Thoracic aorta (tissue), 2 donors: ENCODE data around the gene RIPOR2. TPM values are rescaled to one million over a fixed set of nuclear protein-coding genes. Genes with fewer than 3 reads are reported as not detected.

Experiments used
- ATAC-seq: fragments of 150-250 bp; one replicate; pipeline ENCODE4 v1.8.0; 2017; ENCODE audit warnings: low read depth; ENCODE audit not compliant: insufficient number of reproducible peaks, low FRiP score
- DNase-seq: peaks from one replicate; pipeline ENCODE4 v3.0.0-alpha.2; 2020; ENCODE audit warnings: low spot score
- H3K27ac ChIP-seq, 2 donors: fragments of 200-600 bp; sonication (generic); 1 replicate in 1 of 2; 2 replicates in 1 of 2; pipeline ENCODE4 v1.5.1; 2016; ENCODE audit warnings: mild to moderate bottlenecking in 2 of 2, moderate library complexity in 2 of 2
- H3K27me3 ChIP-seq: fragments of 200-600 bp; sonication (generic); replicated peaks from 2 replicates; pipeline ENCODE4 v1.6.0; 2016; ENCODE audit warnings: mild to moderate bottlenecking; ENCODE audit not compliant: insufficient read depth
- H3K36me3 ChIP-seq: fragments of 200-600 bp; sonication (generic); one replicate; pipeline ENCODE4 v1.5.1; 2016
- H3K4me1 ChIP-seq, 2 donors: fragments of 200-600 bp; sonication (generic); 1 replicate in 1 of 2; 2 replicates in 1 of 2; pipeline versions ENCODE4 v1.5.1 to v1.6.0; 2016; ENCODE audit warnings: low read depth in 2 of 2, mild to moderate bottlenecking in 1 of 2; ENCODE audit not compliant: control insufficient read depth in 1 of 2
- H3K4me3 ChIP-seq: fragments of 200-600 bp; sonication (generic); 2 replicates; pipeline ENCODE4 v1.5.1; 2016; ENCODE audit warnings: mild to moderate bottlenecking
- H3K9me3 ChIP-seq: fragments of 200-600 bp; sonication (generic); 2 replicates; pipeline ENCODE4 v1.5.1; 2016
- CTCF ChIP-seq: fragments of 200-600 bp; sonication (generic); IDR thresholded peaks from one replicate; pipeline ENCODE4 v1.5.1; 2019; ENCODE audit warnings: antibody characterized with exemption
- total RNA-seq, 2 donors: library from RNA; depleted of rRNA; stranded (reverse); fragments of >200 nt; gene quantifications; one replicate each; pipeline versions ENCODE4 v1.1.0 to v1.2.3, GENCODE V29; 2016

RIPOR2 gene
- total RNA-seq, 2 donors from 2014 or later = 6.0 to 9.9 TPM

- DNase-seq (no peak), ATAC-seq (no peak)
- Histone ChIP-seq H3K36me3 (no peaks in the 10 kb centered on the region), H3K27ac (no peak overlapping the region), H3K4me3 (no peak overlapping the region), H3K27me3 (no peaks in the 10 kb centered on the region), H3K4me1 (no peaks in the 10 kb centered on the region), H3K9me3 (no peaks in the 10 kb centered on the region)
- no peak for TF ChIP-seq CTCF
These were observed 28.3 kb upstream of the RIPOR2 start for GRCh38 chr6:24963887-24964570.

GRCh38 chr6:24963339-24963738 is 27.6 kb upstream of the RIPOR2 start:
- no peaks in the 10 kb centered on the region for H3K36me3 ChIP-seq
- no peak overlapping the region for H3K4me3 ChIP-seq
- H3K27me3 ChIP-seq = no peaks in the 10 kb centered on the region
- no peak for TF ChIP-seq CTCF
- no peaks in the 10 kb centered on the region for H3K4me1 ChIP-seq
- DNase-seq (no peak), ATAC-seq (no peak)
- H3K9me3 ChIP-seq = no peaks in the 10 kb centered on the region
- H3K27ac ChIP-seq = no peak overlapping the region

GRCh38 chr6:24961852-24962251 is 26.1 kb upstream of the RIPOR2 start:
- Histone ChIP-seq H3K27me3 (no peaks in the 10 kb centered on the region), H3K27ac (no peak overlapping the region), H3K4me3 (no peak overlapping the region), H3K9me3 (no peaks in the 10 kb centered on the region), H3K4me1 (no peaks in the 10 kb centered on the region), H3K36me3 (no peaks in the 10 kb centered on the region)
- TF ChIP-seq CTCF = no peak
- no peak for ATAC-seq
- no peak for DNase-seq

- DNase-seq = no peak
- no peak for ATAC-seq
- Histone ChIP-seq H3K27me3 (no peaks in the 10 kb centered on the region), H3K27ac (no peak overlapping the region), H3K9me3 (no peaks in the 10 kb centered on the region), H3K36me3 (no peaks in the 10 kb centered on the region), H3K4me3 (no peak overlapping the region), H3K4me1 (no peaks in the 10 kb centered on the region)
- TF ChIP-seq CTCF = no peak
These were observed 25.3 kb upstream of the RIPOR2 start for GRCh38 chr6:24960991-24961475.

- no peak for TF ChIP-seq CTCF
- Histone ChIP-seq H3K36me3 (no peaks in the 10 kb centered on the region), H3K27ac (no peak overlapping the region), H3K4me3 (no peak overlapping the region), H3K27me3 (no peaks in the 10 kb centered on the region), H3K9me3 (no peaks in the 10 kb centered on the region), H3K4me1 (no peaks in the 10 kb centered on the region)
- DNase-seq (no peak), ATAC-seq (no peak)
These were observed 23.6 kb upstream of the RIPOR2 start for GRCh38 chr6:24959319-24959718.
